GM21360 (cell line): Measurements from ENCODE around the gene CARMIL1.

Experiments used
- ATAC-seq: cut with Tn5 transposase; IDR thresholded peaks from one replicate; pipeline ENCODE4 v1.9.1; 2021; ENCODE audit warnings: mild to moderate bottlenecking, moderate library complexity; ENCODE audit not compliant: unreplicated experiment

CARMIL1 gene

DNA sequence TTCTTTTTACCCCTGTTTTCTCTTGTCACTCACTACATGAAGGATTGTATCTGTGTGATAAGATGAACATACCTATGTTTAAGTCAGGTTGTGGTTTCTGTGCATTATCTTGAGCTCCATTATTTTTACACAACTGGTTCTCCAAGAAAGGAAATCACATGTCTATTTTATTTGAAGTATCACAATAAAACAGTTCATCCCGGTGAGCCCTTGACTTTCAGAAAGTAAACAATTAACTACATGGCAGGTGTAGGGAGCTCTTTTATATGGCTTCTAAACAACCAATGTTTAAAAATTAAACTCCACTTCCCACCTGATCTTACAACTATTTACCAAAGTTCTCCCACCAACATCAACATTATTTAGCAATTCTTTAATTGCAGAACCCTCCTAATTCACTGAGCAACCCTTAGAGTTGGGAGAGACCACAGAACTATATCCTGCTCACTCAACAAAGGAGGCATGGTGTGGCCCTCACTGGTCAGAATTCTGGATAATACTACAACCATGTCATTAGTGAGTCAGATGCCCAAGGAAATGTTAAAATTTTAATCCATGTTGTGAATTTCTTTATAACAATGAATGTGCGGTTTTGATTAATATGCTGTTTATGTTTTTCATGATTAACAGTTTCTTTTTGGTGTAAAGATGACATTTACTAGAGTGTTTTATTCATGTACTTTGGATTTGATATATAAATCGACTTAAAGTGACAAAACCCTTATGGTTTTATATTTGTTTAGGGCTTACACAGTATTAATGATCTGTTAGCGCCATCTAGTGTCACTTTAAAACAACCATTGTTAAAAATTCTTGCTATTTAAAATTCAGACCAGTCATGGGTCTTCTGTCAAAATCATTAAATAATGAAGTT, 322.9 kb downstream of the CARMIL1 start:
- no peak for ATAC-seq

DNA sequence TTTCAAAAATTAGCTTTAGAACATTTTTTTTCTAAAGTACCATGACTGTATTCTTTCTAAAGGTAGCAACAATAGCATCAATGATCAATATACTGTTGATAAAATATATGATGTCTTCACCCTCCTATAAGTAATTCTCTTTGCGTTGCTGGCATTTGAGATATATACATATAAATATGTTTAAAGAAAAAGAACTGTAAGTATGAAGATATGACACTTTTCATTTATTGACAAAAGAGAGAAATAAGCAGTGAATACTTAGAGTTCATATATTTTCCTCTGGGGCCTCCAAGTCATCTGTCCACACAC, 323.5 kb downstream of the CARMIL1 start:
- ATAC-seq = no peak

DNA sequence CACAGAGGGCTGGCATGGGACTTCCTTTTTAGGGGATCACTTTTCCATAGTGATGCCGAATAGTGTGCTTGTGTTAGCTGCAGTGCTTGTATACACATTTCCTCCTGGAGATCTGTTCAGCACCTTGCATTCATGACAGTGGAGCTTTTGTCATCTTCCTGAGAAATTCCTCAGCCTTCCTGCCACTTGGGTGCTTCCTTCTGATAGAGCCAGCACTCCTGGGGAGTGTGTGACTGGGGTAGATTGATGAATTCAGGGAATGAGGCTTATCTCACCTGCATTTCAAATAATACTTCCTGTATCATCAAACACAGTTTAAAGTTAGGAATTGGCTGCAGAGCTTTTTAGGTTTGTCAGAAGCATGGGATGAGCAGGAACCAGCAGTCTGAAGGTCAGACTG, 324.1 kb downstream of the CARMIL1 start:
- no peak for ATAC-seq

DNA sequence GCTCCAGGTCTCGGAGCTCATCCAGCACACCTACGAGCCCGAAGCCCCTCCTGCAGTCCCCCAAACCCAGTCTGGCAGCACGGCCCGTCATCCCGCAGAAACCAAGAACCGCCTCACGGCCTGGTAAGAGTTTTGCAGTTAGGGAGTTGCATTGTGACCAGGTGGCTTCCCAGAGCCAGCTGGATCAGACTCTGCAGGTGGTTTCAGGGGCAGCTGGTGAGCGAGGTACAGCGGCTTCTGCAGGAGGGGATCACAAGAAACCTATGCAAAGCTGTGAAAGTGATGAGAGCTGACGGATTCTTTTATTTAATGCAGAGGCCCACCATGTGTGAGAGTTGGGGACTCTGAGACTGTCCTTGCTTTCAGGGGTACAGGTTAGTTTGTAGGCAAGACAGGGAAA, 327.0 kb downstream of the CARMIL1 start:
- ATAC-seq = no peak

DNA sequence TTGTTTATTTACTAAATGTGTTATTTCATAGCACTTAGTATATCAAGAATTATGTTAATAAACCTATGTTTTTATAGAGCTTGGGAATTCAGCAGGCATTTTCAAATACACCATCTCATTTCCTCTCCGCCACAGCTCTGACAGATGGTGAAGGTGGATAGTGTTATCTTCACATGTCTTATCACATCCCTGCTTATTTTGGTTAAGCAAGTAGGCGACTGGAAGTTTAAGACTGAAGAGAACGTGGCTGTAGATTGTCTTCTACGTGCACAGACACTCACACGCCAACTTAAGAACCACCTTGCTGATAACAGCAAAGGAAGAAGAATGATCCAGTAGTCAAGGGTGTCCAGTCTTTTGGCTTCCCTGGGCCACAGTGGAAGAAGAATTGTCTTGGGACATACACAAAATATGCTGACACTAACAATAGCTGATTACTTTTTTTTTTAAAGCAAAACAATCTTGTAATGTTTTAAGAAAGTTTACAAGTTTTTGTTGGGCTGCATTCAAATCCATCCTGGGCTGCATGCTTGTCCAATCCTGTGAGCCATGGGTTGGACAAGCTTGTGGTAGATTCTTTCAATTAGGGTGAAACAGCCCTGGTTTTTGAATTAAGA, 329.5 kb downstream of the CARMIL1 start:
- no peak for ATAC-seq

DNA sequence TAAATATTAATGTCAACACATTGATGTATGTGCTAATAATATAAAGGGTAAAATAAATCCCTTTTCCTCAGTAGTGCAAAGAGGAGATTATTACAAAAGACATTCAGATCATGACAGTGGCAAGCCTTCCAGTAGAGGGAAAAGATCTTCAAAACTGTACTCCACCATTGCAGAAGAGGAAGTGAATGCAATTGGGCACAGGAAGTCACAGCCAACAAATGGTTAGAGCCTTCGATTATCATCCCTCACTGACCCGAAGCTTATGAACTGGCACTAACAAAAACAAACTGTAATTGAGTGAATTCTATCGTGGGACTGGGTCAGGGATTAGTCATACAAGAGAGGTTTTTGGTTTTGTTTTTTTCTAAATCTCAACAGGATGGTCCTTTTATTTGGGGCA, 333.5 kb downstream of the CARMIL1 start:
- ATAC-seq = no peak

DNA sequence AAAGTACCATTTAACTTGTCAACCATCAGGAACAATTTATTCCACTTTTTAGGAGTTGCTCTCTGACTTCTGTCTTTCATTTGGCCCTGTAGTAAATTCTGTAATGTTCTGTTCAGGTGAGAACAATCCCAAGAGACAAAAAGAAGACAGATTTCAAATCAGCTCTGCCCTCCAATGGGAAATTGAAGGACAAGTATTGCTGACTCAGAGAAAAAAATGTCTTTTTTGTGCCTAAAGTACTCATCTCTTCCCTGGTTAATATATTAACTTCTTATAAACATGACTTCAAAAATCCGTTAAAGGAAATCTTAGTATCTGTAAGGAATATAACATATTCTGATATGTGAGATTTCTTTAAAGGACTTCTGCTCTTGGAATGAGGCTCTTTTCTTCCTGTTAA, 334.2 kb downstream of the CARMIL1 start:
- ATAC-seq = no peak

DNA sequence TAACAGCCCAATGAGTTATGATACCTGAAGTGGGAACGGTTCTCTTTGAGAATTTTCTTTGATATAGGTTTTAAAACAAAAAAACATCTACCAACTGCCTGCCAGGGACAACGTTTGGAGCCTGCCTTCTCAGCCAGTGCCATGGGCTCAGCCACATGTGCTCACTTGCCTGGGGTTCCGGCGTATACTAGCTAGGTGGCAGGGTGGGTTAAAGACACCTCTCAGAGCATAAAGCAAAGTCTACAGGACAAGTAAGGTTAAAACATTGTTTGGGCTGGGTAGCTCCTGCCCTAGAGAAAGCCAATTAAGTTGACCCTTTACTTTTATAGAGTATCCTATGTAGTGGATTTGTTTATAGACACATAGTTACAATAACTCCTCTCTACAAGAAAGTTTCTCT, 334.9 kb downstream of the CARMIL1 start:
- no peak for ATAC-seq

DNA sequence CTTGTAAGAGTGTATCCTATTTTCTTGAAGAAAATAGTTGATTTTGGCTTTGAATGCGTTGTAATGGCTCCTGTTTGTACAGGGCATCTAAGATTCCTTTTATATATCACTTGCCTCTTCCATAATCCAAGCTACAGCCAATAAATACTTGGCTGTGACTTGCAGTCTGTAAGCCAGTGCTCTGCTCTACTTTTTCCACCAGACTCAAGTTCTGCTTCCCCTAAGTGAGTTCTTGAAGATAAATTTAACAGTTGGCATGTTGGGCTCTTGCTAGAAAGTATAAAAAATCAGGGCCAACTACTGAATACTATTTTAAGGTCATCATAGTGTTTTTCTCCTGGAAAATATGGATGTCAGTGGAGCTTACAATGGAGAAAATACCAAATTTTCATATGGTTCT, 336.3 kb downstream of the CARMIL1 start:
- no peak for ATAC-seq

DNA sequence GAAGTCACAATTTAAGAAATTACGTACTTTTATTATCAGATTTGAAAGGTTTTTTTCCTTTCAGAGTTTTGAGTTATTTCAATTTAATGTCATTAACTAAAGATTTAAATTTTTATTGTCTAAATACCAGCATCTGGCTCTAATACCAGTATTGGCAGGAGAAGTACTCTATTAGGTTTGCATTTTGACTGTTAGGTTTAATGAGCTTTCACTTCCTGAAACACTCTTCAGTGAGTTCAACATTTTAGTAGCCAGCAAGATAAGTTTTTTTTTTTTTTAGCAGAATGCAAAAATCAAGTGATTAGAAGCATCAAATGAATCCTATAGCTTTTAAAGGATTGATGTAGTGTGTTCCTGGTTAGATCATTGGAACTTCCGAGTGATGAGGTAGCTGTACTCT, 338.8 kb downstream of the CARMIL1 start:
- no peak for ATAC-seq

DNA sequence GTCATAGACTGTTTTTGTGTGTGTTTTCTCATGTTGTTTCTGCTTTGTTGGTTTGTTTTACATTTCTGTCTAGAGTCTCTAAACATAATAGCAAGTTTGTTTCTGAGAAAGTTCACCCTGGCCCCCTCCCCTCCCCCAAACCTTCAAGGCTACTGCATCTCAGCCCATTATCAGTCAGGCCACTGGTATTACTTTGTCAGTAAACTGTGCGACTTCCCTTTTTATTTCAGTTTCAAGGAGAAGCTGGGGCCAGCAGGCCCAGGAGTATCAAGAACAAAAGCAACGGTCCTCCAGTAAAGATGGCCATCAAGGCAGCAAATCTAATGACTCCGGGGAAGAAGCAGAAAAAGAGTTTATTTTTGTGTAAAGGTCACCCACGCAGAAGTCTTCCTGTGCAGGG, 340.0 kb downstream of the CARMIL1 start:
- ATAC-seq = no peak

DNA sequence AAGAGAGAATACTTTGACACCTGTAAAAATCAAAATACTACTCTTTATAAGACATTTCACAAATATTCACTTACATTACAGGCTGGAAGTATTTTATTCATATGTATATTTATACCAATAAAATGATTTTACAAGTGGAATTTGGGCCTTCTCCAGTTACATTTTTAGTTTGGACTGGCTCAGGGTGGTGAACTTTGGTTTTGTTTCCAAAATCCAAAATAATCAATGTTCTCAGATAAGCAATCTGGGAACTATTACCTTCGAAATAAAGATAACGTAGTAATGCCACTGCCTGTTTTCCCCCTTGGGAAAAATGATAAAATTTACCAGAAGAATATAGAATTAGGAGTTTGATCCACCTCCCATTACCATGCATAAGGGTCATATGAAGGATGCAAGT, 341.2 kb downstream of the CARMIL1 start:
- no peak for ATAC-seq

DNA sequence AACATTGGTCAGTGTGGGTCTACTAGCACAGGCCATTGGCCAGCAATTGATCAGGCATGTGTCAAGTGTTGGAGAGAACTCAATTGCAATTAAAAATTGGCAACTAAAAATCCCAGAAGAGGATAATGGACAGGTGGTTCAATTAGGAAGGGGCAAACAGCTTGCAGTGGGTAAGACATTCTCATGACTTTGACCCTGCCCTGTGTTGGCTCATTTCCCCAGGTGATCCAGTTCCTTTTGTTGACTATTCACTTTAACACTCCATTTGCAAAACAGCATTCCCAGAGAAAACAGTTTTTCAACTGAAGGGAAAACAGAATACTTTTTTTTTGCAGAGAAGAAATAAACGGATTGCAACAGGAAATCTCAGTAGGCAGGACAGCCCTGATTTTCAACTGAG, 343.9 kb downstream of the CARMIL1 start:
- ATAC-seq = no peak

DNA sequence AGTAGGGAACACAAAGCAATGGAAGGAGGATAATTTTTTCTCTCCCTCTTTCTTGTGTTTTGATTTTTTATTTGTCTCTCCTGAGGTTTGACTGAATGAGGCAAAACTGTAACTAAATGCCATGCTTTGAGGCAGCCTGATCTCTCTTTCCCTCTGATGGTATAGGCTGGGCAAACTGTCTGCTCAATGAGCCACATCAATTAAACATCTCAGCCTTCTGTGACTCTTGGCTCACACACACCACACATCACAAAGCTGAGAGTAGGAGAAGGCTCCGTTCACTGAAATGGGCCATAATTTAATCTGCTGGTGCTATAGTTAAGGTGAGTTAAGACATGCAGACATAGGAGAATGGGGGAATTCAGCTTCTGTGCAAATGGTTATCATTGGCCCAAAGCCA, 344.7 kb downstream of the CARMIL1 start:
- no peak for ATAC-seq

DNA sequence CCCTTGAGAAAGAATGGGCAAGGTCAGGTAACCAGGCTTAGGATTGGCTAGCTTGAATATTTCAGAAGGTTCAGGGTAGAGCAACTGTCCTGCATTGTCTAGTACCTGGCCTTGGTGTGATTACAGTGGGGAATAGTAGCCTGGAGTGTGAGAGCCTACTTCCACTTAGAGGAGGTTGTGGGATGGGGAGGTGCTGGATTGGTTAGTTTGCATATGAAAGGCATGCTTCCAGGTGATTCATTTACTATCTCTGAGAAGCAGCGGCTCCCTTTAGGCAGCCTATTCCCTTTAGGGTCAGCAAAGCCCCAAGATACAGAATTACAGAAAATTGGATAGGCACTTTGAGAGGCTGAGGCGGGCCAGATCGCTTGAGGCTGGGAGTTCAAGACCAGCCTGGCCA, 347.8 kb downstream of the CARMIL1 start:
- ATAC-seq = no peak

DNA sequence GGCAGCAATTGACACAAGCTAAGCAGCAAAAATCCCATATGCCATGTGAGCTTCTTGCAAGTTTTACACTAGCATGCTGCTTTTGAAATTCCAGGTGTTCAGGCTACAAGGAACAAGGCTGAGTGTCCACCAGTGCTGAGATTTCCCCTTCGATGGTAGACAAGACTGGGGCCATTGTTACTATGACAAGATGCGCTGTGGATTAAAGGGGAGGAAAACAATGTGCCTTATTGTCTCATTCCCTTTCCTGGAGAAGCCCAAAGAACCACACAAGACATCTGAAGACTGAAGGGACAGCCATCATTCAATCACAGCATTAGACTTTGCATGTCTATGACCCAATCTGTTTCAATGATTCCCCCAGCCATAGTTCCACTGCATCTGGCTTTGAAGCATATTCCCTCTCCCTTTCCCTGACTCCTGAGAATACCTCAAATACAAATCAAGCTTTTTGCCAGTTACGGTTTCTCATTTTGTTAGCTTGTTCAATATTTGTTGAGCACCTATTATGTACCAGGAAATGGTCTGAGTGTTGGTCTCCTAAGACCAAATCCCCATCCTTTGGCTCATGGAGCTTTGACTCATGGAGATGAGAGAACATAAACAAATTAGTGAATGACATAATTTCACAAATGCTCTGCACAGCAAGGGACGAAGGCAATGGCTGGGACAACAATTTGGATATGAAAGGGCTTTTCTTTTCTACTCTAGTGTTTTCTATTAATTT, 349.5 kb downstream of the CARMIL1 start:
- ATAC-seq = no peak

DNA sequence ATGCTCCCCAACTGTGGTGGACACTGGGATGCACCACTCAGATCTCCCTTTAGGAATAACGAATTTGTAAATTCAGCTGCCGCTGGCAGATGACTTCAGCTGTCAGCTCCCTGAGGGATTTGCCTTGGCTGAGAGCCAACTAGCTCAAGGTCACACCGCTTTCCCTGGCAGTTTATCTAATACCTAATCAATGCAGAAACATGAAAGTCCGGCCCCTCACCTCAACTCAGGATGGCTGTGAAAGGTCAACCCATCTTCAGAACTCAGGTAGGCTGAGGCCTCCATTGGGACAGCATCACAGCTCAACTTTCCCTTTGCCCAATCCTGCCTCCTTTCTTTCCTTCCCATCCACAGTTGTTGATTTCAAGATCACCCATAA, 350.0 kb downstream of the CARMIL1 start:
- no peak for ATAC-seq

DNA sequence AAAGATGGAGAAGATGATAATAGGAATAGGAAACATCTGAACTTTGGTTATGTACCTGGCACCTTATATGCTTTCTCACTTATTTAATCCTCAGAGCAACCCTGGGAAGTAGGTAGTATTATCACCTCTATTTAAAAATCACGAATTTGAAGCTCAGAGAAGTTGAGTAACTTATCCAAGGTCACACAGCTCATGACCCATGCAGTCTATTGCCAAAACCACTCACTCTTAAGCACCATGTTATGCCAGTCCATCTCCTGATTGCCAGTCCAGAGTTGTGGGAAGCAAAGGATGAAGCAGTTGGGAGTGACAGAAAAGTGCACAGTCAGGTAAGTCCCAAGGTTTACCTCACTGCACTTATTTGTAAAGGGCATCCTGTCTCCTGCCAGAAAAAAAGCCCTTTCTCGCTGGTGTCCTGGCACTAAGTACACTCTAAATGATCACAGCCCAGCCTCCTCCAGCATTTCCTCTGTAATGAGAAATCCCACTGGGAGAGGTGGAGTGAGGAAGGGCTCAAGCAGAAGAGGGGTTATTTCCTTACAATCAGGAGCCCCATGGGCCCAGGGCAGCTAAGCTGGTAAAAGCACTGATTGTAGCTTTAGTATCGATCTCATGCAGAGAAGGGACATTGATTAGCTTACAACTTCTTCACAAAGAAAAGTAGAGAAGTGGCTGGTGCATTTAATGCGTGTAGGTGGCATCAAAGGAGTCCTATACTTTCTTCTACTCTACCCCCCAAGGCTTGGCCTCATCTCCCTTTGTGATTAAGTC, 351.5 kb downstream of the CARMIL1 start:
- no peak for ATAC-seq

DNA sequence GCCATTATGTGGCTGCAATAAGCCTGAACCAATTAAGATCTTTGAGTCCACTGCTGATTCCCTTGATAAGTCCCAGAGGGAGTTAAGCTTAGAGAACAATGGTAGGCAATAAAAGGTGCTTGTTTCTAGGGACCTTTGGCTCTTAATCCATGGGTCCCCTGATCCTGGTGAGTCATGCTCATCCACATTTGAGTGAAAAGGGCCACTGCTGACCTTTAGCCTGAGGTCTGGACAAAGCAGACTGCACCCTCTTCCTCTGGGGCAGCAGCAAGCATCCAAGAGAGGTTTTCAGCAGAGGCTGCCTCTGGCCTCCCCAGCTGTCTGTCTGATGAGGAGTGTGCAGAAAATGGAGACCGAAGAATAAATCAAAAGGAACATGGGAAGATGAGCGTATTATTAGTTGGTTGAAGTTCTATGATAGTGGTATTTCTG, 356.7 kb downstream of the CARMIL1 start:
- ATAC-seq = no peak

DNA sequence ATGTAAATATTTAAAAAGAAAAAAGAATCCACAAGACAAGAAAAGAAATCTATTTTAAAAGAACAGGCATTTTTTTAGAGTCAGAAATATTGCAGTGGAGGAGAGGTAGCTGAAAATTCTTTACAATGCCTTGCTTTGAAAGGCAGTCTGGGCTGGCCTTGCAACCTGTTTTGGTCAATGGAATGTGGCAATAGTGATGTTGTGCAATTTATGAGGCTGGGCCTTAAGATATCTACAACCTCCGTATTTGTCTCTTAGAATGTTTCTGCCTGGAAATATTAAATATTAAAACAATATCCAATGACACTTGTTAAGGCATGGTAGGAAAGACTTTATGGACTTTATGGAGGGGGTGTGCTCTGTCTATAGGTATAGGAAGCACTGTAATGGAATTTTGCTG, 358.0 kb downstream of the CARMIL1 start:
- no peak for ATAC-seq

DNA sequence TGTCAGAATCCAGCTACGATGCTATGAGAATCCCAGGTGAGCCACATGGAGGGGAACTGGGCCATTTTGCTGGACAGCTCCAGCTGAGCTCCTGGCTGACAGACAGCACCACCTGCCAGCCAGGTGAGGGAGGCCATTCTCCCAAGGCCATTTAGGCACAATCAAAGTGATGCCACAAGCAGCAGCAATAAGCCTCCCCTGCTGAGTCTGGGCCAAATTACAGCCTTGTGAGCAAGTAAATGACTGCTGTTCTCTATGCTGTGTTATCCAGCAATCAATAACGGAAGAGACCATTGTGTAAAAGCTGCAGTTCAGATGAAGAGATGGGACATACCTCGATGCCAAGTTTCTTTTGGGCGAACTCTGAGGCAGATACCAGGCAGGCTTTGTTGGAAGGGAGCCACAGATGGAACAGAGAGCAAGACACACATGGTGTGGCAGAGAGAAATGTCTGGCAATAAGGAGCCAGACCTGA, 358.8 kb downstream of the CARMIL1 start:
- no peak for ATAC-seq
